Suprapubic skin (tissue), 3 donors: ENCODE measurements around the gene AQP2.

ENCODE experiments used
- EP300 ChIP-seq: sonication (generic); formaldehyde crosslinking; IDR thresholded peaks from one replicate; pipeline ENCODE4 v1.6.1; 2017; ENCODE audit warnings: antibody characterized with exemption
- TF ChIP-seq, protein P1 (sequence below), 2 donors: fragments of 200-600 bp in 1 of 2; fragments of 450-650 bp in 1 of 2; sonication (generic) in 1 of 2; IDR thresholded peaks; one replicate each; pipeline ENCODE4 v1.5.1; 2016 to 2019; ENCODE audit warnings: antibody characterized with exemption in 2 of 2, mild to moderate bottlenecking in 1 of 2, moderate library complexity in 1 of 2

DNA sequence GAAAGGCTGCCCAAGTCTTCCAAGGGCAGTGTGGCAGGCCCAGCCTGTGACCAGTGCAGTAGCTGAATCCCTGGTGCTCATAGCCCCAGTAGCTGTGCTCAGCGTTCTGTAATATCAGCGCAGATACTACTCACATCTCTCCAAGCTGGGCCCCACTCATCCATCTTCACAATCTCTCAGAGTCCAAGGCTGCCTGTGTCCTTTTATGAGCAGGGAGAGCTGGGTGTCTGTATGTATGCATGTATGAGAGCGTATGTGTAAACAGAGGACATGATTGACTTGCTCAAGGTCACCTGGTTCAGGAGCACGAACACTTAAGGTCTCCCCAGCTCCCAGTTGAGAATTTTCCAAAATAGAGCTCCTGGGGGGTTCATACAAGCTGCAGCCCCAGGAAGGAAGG, 27.6 kb downstream of the AQP2 start:
- TF ChIP-seq, protein P1, sequence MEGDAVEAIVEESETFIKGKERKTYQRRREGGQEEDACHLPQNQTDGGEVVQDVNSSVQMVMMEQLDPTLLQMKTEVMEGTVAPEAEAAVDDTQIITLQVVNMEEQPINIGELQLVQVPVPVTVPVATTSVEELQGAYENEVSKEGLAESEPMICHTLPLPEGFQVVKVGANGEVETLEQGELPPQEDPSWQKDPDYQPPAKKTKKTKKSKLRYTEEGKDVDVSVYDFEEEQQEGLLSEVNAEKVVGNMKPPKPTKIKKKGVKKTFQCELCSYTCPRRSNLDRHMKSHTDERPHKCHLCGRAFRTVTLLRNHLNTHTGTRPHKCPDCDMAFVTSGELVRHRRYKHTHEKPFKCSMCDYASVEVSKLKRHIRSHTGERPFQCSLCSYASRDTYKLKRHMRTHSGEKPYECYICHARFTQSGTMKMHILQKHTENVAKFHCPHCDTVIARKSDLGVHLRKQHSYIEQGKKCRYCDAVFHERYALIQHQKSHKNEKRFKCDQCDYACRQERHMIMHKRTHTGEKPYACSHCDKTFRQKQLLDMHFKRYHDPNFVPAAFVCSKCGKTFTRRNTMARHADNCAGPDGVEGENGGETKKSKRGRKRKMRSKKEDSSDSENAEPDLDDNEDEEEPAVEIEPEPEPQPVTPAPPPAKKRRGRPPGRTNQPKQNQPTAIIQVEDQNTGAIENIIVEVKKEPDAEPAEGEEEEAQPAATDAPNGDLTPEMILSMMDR (IDR thresholded peaks at IDR 0.05), result no peak
- no peak for TF ChIP-seq EP300
